IMR-90 (cell line): ENCODE data around the gene ZNF554. TPM values are rescaled to one million over a fixed set of nuclear protein-coding genes. Genes with fewer than 3 reads are reported as not detected.

Experiments
- ATAC-seq: fragments of 200-7000 bp; cut with Tn5 transposase; 2 replicates; pipeline ENCODE4 v1.9.1; 2020; ENCODE audit warnings: low read depth, mild to moderate bottlenecking, moderate library complexity
- BruUV-seq: library from RNA; stranded (reverse); fragments of 400-500 nt; replicated peaks from 2 replicates; lab custom pipeline; 2021; lab: Mats Ljungman, UMichigan
- CTCF ChIA-PET: fragments of 300-600 bp; formaldehyde crosslinking; extraction: SDS; loops from one replicate; lab custom pipeline; 2021; ENCODE audit warnings: antibody characterized with exemption; lab: Yijun Ruan, JAX
- POLR2A ChIA-PET: fragments of 300-600 bp; sonication (Branson Sonifier 250); formaldehyde crosslinking; loops from one replicate; lab custom pipeline; 2022; ENCODE audit warnings: antibody characterized with exemption; ENCODE audit not compliant: unreplicated experiment; lab: Charles Lee
- DNase-seq: peaks from one replicate; pipeline ENCODE4 v3.0.0; 2013
- H2AFZ ChIP-seq: replicated peaks from 2 replicates; pipeline ENCODE3; 2013; ENCODE audit warnings: low read length, mild to moderate bottlenecking; ENCODE audit not compliant: poor library complexity
- H2AK5ac ChIP-seq: 2 replicates; pipeline ENCODE4 v1.6.1; 2013; ENCODE audit warnings: low read depth, low read length, inconsistent platforms
- H2AK9ac ChIP-seq: replicated peaks from 2 replicates; pipeline ENCODE3; 2013; ENCODE audit warnings: mild to moderate bottlenecking, low read depth, low read length, moderate library complexity; ENCODE audit not compliant: poor library complexity
- H2BK120ac ChIP-seq: 2 replicates; pipeline ENCODE4 v1.6.1; 2013; ENCODE audit warnings: low read depth, low read length, inconsistent platforms
- H2BK15ac ChIP-seq: 3 replicates; pipeline ENCODE4 v1.6.1; 2013; ENCODE audit warnings: low read depth, low read length, inconsistent platforms
- H2BK20ac ChIP-seq: 2 replicates; pipeline ENCODE4 v1.6.1; 2013; ENCODE audit warnings: low read depth, mild to moderate bottlenecking, inconsistent platforms, low read length, moderate library complexity
- H2BK5ac ChIP-seq: 2 replicates; pipeline ENCODE4 v1.6.1; 2013; ENCODE audit warnings: mild to moderate bottlenecking, low read depth, low read length, inconsistent platforms; ENCODE audit not compliant: poor library complexity, severe bottlenecking
- H3K14ac ChIP-seq: replicated peaks from 2 replicates; pipeline ENCODE4 v1.6.1; 2013; ENCODE audit warnings: low read depth, low read length, inconsistent platforms
- H3K18ac ChIP-seq: 2 replicates; pipeline ENCODE4 v1.6.1; 2013; ENCODE audit warnings: low read depth, low read length, control low read depth
- H3K23ac ChIP-seq: 2 replicates; pipeline ENCODE4 v1.6.1; 2013; ENCODE audit warnings: low read depth, low read length, inconsistent platforms
- H3K27ac ChIP-seq: 2 replicates; pipeline ENCODE4 v1.5.1; 2013; ENCODE audit warnings: mild to moderate bottlenecking, control low read depth, low read length; ENCODE audit not compliant: insufficient read depth
- H3K27me3 ChIP-seq: 2 replicates; pipeline ENCODE4 v1.6.1; 2013; ENCODE audit warnings: low read length; ENCODE audit not compliant: control insufficient read depth, insufficient read depth
- H3K36me3 ChIP-seq: 2 replicates; pipeline ENCODE4 v1.6.1; 2013; ENCODE audit warnings: low read length, mixed read lengths; ENCODE audit not compliant: control insufficient read depth, insufficient read depth
- H3K4ac ChIP-seq: 2 replicates; pipeline ENCODE4 v1.6.1; 2013; ENCODE audit warnings: low read depth, low read length, inconsistent platforms
- H3K4me1 ChIP-seq: 2 replicates; pipeline ENCODE4 v1.6.1; 2013; ENCODE audit warnings: low read length, mixed read lengths; ENCODE audit not compliant: control insufficient read depth, insufficient read depth
- H3K4me2 ChIP-seq: 2 replicates; pipeline ENCODE4 v1.6.1; 2013; ENCODE audit warnings: low read depth, mild to moderate bottlenecking, control low read depth, low read length, moderate library complexity
- H3K4me3 ChIP-seq: 2 replicates; pipeline ENCODE4 v1.5.1; 2013; ENCODE audit warnings: low read depth, mild to moderate bottlenecking, control low read depth, low read length, moderate library complexity; ENCODE audit not compliant: insufficient read depth
- H3K56ac ChIP-seq: 2 replicates; pipeline ENCODE4 v1.6.1; 2013; ENCODE audit warnings: low read length, inconsistent platforms; ENCODE audit not compliant: insufficient read depth; ENCODE audit errors: extremely low read depth
- H3K79me1 ChIP-seq, 2 experiments: 2 replicates each; pipeline ENCODE4 v1.6.1; 2013; ENCODE audit warnings: low read length in 2 of 2, inconsistent platforms in 1 of 2, low read depth in 1 of 2
- H3K9ac ChIP-seq: 2 replicates; pipeline ENCODE4 v1.6.1; 2013; ENCODE audit warnings: low read depth, low read length, control low read depth
- H3K9me1 ChIP-seq: 2 replicates; pipeline ENCODE4 v1.6.1; 2013; ENCODE audit warnings: low read length, inconsistent platforms; ENCODE audit not compliant: insufficient read depth
- H3K9me3 ChIP-seq: 2 replicates; pipeline ENCODE4 v1.6.1; 2013; ENCODE audit warnings: low read length; ENCODE audit not compliant: control insufficient read depth, insufficient read depth
- H4K20me1 ChIP-seq: 2 replicates; pipeline ENCODE4 v1.6.1; 2013; ENCODE audit warnings: low read length, inconsistent platforms; ENCODE audit not compliant: insufficient read depth
- H4K5ac ChIP-seq: 2 replicates; pipeline ENCODE4 v1.6.1; 2013; ENCODE audit warnings: mild to moderate bottlenecking, low read depth, low read length, control low read depth
- H4K8ac ChIP-seq, 2 experiments: 2 replicates each; pipeline ENCODE4 v1.6.1; 2013; ENCODE audit warnings: low read depth in 2 of 2, low read length in 2 of 2, control low read depth in 1 of 2, inconsistent platforms in 1 of 2
- H4K91ac ChIP-seq: 2 replicates; pipeline ENCODE4 v1.6.1; 2013; ENCODE audit warnings: low read depth, low read length, inconsistent platforms; ENCODE audit not compliant: insufficient read depth
- BHLHE40 ChIP-seq: fragments of 150-350 bp; IDR thresholded peaks from 2 replicates; pipeline ENCODE4 v1.6.1; 2016; ENCODE audit warnings: mild to moderate bottlenecking, low read depth, low read length
- CEBPB ChIP-seq: IDR thresholded peaks from 2 replicates; pipeline ENCODE4 v1.6.1; 2012; ENCODE audit warnings: low read depth, low read length, improper control_type of control experiment
- CHD1 ChIP-seq: IDR thresholded peaks from 2 replicates; pipeline ENCODE4 v1.6.1; 2012; ENCODE audit warnings: low read depth, low read length, improper control_type of control experiment
- MAZ ChIP-seq: IDR thresholded peaks from 2 replicates; pipeline ENCODE4 v1.6.1; 2012; ENCODE audit warnings: low read depth, mild to moderate bottlenecking, low read length, improper control_type of control experiment, moderate library complexity, borderline replicate concordance
- MXI1 ChIP-seq: IDR thresholded peaks from 2 replicates; pipeline ENCODE4 v1.6.1; 2012; ENCODE audit warnings: low read depth, mild to moderate bottlenecking, low read length, moderate library complexity, borderline replicate concordance
- NFE2L2 ChIP-seq: fragments of 150-350 bp; IDR thresholded peaks from 2 replicates; pipeline ENCODE4 v1.6.1; 2016; ENCODE audit warnings: low read depth, mild to moderate bottlenecking, low read length
- POLR2A ChIP-seq: IDR thresholded peaks from 2 replicates; pipeline ENCODE4 v1.6.1; 2012; ENCODE audit warnings: mild to moderate bottlenecking, low read depth, low read length
- RAD21 ChIP-seq: IDR thresholded peaks from 2 replicates; pipeline ENCODE4 v1.6.1; 2012; ENCODE audit warnings: low read length, improper control_type of control experiment
- RCOR1 ChIP-seq: IDR thresholded peaks from 2 replicates; pipeline ENCODE4 v1.6.1; 2012; ENCODE audit warnings: mild to moderate bottlenecking, low read length, improper control_type of control experiment; ENCODE audit not compliant: insufficient replicate concordance
- RFX5 ChIP-seq: IDR thresholded peaks from 2 replicates; pipeline ENCODE4 v1.8.0; 2012; ENCODE audit warnings: low read depth, mild to moderate bottlenecking, low read length, moderate library complexity
- SMC3 ChIP-seq: fragments of 150-350 bp; IDR thresholded peaks from 2 replicates; pipeline ENCODE4 v1.6.1; 2016; ENCODE audit warnings: low read depth, mild to moderate bottlenecking, antibody characterized with exemption, low read length, moderate library complexity
- WGBS, 2 experiments: methylation state at CpG; one replicate each; pipeline versions ENCODE4 v1.1.5 to v1.1.7; 2013; ENCODE audit warnings: missing lambda C conversion rate in 2 of 2; ENCODE audit not compliant: insufficient read length in 1 of 2; ENCODE audit errors: extremely low coverage in 2 of 2; 5-methylcytosine and 5-hydroxymethylcytosine counted together
- dilution Hi-C: fragments of 300-500 bp; cut with HindIII; formaldehyde crosslinking; loops from one replicate; pipeline ENCODE4 v1.14.3; 2018; ENCODE audit warnings: low sequenced_read_pairs; ENCODE audit not compliant: unreplicated experiment
- in situ Hi-C: fragments of 300-500 bp; cut with MboI; formaldehyde crosslinking; loops from 3 replicates; pipeline ENCODE4 v1.14.3; 2019; ENCODE audit warnings: low sequenced_read_pairs, inconsistent platforms, mixed read lengths
- intact Hi-C: fragments of 100-400 bp; cut with micrococcal nuclease; formaldehyde crosslinking; loops from 2 replicates; pipeline ENCODE4 v1.10.0; 2022
- polyA plus RNA-seq, 3 experiments: library from polyadenylated mRNA; depleted of rRNA; stranded (reverse); fragments of >200 nt; gene quantifications; 2 replicates each; pipeline ENCODE4 v1.2.3, GENCODE V29; 2012; ENCODE audit warnings: low replicate concordance in 1 of 3
- total RNA-seq: library from RNA; depleted of rRNA; stranded (reverse); fragments of >200 nt; gene quantifications from 2 replicates; pipeline ENCODE4 v1.2.3, GENCODE V29; 2012
- TF ChIP-seq, protein P1 (sequence below): fragments of 150-350 bp; IDR thresholded peaks from 2 replicates; pipeline ENCODE4 v1.6.1; 2017; ENCODE audit warnings: mild to moderate bottlenecking, antibody characterized with exemption, low read length, low read depth
- TF ChIP-seq, protein P2 (sequence below): fragments of 150-350 bp; IDR thresholded peaks from 2 replicates; pipeline ENCODE4 v1.6.1; 2016; ENCODE audit warnings: low read depth, mild to moderate bottlenecking, low read length, moderate library complexity, borderline replicate concordance
- TF ChIP-seq, protein P3 (sequence below): conservative IDR thresholded peaks from 2 replicates; pipeline ENCODE4 v1.5.1; 2012; ENCODE audit warnings: mild to moderate bottlenecking, low read depth, low read length, improper control_type of control experiment

ZNF554 gene
- total and polyA plus RNA-seq, 2 of the 4 experiments (the other 2 are of a cell fraction), result 1.5 to 3.0 TPM

DNA sequence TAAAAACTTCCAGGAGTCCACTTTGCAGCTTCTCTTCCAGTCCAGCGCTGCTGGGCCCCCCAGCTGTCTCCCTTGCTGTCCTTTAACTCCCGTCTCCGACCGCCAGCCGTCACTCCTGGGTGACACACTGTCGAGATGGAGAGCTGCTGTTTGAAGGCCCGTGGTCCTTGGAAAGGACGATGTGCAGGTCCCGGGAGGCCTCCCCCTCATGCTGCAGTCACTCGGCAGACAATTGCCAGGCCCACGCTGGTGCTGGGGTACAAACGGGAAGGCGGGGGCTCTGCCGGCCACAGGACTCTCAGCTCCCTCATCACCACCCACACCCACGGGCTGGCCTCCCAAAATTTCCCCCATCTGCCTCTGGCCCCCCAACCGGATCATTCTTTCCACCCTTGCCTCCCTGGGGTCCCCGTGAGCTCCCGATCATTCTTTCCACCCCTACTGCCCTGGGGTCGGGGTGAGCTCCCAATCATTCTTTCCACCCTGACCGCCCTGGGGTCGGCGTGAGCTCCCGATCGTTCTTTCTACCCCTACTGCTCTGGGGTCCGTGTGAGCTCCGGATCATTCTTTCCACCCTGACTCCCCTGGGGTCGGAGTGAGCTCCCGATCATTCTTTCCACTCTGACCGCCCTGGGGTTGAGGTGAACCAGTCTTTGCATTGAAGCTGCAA is 16.0 kb upstream of the ZNF554 start:
- no peak overlapping the region for H3K23ac ChIP-seq
- no peak overlapping the region for H2AFZ ChIP-seq
- no peak overlapping the region for H3K14ac ChIP-seq
- ChIA-PET CTCF (no interaction called here), POLR2A (no interaction called here)
- H3K56ac ChIP-seq, result no peak overlapping the region
- in situ Hi-C loops, result no loop called here
- H4K8ac ChIP-seq, result no peak overlapping the region
- 96% methylated on average over 20 of the region's 29 CpGs; no CpG with 5 or more reads in 1 of the 2 experiments for WGBS, 2 experiments
- no peak overlapping the region for H3K18ac ChIP-seq
- dilution Hi-C loops, result no loop called here
- H3K9ac ChIP-seq, result no peak overlapping the region
- H3K4ac ChIP-seq, result no peak overlapping the region
- peaks cover 46% of the 10 kb centered on the region for H3K36me3 ChIP-seq
- no TSS peak for BruUV-seq
- H3K27me3 ChIP-seq, result no peaks in the 10 kb centered on the region
- H2AK9ac ChIP-seq, result no peak overlapping the region
- no peak overlapping the region for H2AK5ac ChIP-seq
- DNase-seq (no peak), ATAC-seq (no peak)
- no peaks in the 10 kb centered on the region for H3K4me1 ChIP-seq
- peaks cover 6% of the 10 kb centered on the region; the same call in 1 of the 2 replicates for H4K20me1 ChIP-seq
- no peak overlapping the region for H2BK120ac ChIP-seq
- TF ChIP-seq SMC3 (no peak), MXI1 (no peak), NFE2L2 (no peak), RAD21 (no peak), MAZ (no peak), BHLHE40 (no peak), CEBPB (no peak), CHD1 (no peak), RCOR1 (no peak), POLR2A (no peak), RFX5 (no peak)
- TF ChIP-seq, protein P1, sequence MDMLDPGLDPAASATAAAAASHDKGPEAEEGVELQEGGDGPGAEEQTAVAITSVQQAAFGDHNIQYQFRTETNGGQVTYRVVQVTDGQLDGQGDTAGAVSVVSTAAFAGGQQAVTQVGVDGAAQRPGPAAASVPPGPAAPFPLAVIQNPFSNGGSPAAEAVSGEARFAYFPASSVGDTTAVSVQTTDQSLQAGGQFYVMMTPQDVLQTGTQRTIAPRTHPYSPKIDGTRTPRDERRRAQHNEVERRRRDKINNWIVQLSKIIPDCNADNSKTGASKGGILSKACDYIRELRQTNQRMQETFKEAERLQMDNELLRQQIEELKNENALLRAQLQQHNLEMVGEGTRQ, result no peak
- TF ChIP-seq, protein P2, sequence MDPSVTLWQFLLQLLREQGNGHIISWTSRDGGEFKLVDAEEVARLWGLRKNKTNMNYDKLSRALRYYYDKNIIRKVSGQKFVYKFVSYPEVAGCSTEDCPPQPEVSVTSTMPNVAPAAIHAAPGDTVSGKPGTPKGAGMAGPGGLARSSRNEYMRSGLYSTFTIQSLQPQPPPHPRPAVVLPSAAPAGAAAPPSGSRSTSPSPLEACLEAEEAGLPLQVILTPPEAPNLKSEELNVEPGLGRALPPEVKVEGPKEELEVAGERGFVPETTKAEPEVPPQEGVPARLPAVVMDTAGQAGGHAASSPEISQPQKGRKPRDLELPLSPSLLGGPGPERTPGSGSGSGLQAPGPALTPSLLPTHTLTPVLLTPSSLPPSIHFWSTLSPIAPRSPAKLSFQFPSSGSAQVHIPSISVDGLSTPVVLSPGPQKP, result no peak
- TF ChIP-seq, protein P3, sequence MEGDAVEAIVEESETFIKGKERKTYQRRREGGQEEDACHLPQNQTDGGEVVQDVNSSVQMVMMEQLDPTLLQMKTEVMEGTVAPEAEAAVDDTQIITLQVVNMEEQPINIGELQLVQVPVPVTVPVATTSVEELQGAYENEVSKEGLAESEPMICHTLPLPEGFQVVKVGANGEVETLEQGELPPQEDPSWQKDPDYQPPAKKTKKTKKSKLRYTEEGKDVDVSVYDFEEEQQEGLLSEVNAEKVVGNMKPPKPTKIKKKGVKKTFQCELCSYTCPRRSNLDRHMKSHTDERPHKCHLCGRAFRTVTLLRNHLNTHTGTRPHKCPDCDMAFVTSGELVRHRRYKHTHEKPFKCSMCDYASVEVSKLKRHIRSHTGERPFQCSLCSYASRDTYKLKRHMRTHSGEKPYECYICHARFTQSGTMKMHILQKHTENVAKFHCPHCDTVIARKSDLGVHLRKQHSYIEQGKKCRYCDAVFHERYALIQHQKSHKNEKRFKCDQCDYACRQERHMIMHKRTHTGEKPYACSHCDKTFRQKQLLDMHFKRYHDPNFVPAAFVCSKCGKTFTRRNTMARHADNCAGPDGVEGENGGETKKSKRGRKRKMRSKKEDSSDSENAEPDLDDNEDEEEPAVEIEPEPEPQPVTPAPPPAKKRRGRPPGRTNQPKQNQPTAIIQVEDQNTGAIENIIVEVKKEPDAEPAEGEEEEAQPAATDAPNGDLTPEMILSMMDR, result no peak
- peaks cover 0 to 14% of the 10 kb centered on the region in 2 experiments; a peak in 2 of 4 replicates for H3K79me1 ChIP-seq
- intact Hi-C loops, result no loop called here
- no peaks in the 10 kb centered on the region for H3K9me3 ChIP-seq
- no peak overlapping the region for H2BK20ac ChIP-seq
- no peaks in the 10 kb centered on the region for H3K9me1 ChIP-seq
- H2BK5ac ChIP-seq, result no peak overlapping the region
- H3K4me2 ChIP-seq, result no peak overlapping the region
- no peak overlapping the region for H3K4me3 ChIP-seq
- no peak overlapping the region for H4K91ac ChIP-seq
- H3K27ac ChIP-seq, result no peak overlapping the region
- H2BK15ac ChIP-seq, result no peak overlapping the region
- H4K5ac ChIP-seq, result no peak overlapping the region
